Non-pigmented ciliary epithelial cell (primary cell): ENCODE results near the gene CDIP1.

ENCODE experiments used
- DNase-seq: peaks from one replicate; pipeline ENCODE4 v3.0.0-alpha.2; 2010; ENCODE audit warnings: low read depth

The CDIP1 gene

GRCh38 chr16:4539716-4540284 is 1.2 kb upstream of the CDIP1 start:
- DNase-seq: no peak

GRCh38 chr16:4537376-4538343 is 913 bp downstream of the CDIP1 start:
- no peak for DNase-seq

GRCh38 chr16:4536391-4537106 is 2.0 kb downstream of the CDIP1 start:
- DNase-seq: no peak

GRCh38 chr16:4535627-4536108 is 2.9 kb downstream of the CDIP1 start:
- DNase-seq: no peak

GRCh38 chr16:4534151-4534790 is 4.3 kb downstream of the CDIP1 start:
- no peak for DNase-seq

- DNase-seq: no peak
Measured at GRCh38 chr16:4533490-4533889, 5.1 kb downstream of the CDIP1 start.

- DNase-seq: no peak
Measured at GRCh38 chr16:4532238-4532637, 6.3 kb downstream of the CDIP1 start.

GRCh38 chr16:4531811-4532210 is 6.8 kb downstream of the CDIP1 start:
- DNase-seq: no peak

- peak; percentile 38 for DNase-seq
Measured at GRCh38 chr16:4529085-4530060, 9.2 kb downstream of the CDIP1 start.

GRCh38 chr16:4525634-4526277 is 12.8 kb downstream of the CDIP1 start:
- DNase-seq: no peak

GRCh38 chr16:4525069-4525468 is 13.5 kb downstream of the CDIP1 start:
- no peak for DNase-seq

GRCh38 chr16:4524571-4524970 is 14.0 kb downstream of the CDIP1 start:
- DNase-seq: no peak

GRCh38 chr16:4523686-4524085 is 14.9 kb downstream of the CDIP1 start:
- no peak for DNase-seq

- DNase-seq: no peak
Measured at GRCh38 chr16:4522051-4522581, 16.5 kb downstream of the CDIP1 start.

GRCh38 chr16:4520913-4521312 is 17.7 kb downstream of the CDIP1 start:
- DNase-seq: no peak

GRCh38 chr16:4519274-4520058 is 19.1 kb downstream of the CDIP1 start:
- DNase-seq: no peak

GRCh38 chr16:4517812-4518680 is 20.5 kb downstream of the CDIP1 start:
- DNase-seq: no peak

- no peak for DNase-seq
Measured at GRCh38 chr16:4515611-4516233, 22.9 kb downstream of the CDIP1 start.
